ENCODE measurements around the gene HECA. TPM values are rescaled to one million over a fixed set of nuclear protein-coding genes. Genes with fewer than 3 reads are reported as not detected.
"Not testable (repeated sequence)": the region's sequence is repeated elsewhere in the genome, so short reads cannot be mapped to it uniquely, and the experiment has no call there.

The HECA gene
- total and polyA plus RNA-seq, 2 experiments from 2014 or later = 8.9 to 27.8 TPM

DNA sequence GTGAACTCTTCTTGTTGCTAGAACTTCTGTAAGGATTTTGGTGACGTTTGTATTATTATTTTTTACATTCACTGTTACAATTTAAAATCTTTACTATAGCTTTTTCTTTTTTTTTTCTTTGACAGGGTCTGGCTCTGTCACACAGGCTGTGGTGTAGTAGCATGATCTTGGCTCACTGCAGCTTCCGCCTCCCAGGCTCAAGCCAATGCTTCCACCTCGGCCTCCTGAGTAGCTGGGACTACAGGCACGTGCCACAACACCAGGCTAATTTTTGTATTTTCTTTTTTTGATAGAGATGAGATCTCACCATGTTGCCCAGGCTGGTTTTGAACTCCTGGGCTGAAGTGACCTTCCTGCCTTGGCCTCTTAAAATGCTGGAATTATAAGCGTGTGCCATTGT, 21.2 kb downstream of the HECA start:
- Histone ChIP-seq H3K27ac (peak overlapping the region; percentile 83), H3K4me1 (ENCODE audit: insufficient read depth) (peaks cover 35% of the 10 kb centered on the region)

DNA sequence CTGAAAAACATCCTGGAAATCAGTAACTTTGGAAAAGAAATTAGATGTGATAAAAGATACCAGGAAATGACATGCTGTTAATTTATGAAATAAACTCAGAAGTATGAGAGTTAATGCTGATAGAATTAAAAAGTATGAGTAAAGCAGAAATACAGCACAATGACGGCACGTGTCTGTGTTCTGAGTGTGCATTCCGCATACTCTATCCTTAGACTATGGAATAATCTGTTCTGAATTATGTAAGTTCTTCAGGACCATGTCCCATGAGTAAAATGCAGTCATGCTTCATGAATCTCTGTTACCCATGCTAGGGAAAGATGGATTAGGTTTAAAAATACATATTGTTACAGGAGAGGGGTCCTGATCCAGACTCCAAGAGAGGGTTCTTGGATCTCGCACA, 21.7 kb downstream of the HECA start:
- Histone ChIP-seq H2AFZ (no peak overlapping the region), H3K36me3 (replicated peaks; ENCODE audit: insufficient read depth, low read depth) (no peaks in the 10 kb centered on the region), H3K4me2 (no peak overlapping the region), H3K79me2 (peaks cover 82% of the 10 kb centered on the region), H3K27ac (peak overlapping the region; percentile 83), H3K27me3 (no peaks in the 10 kb centered on the region), H3K9me2 (replicated peaks; ENCODE audit: insufficient read depth) (no peaks in the 10 kb centered on the region), H3K4me3 (no peak overlapping the region), H4K20me1 (ENCODE audit: insufficient read depth, poor library complexity, severe bottlenecking) (peaks cover 6% of the 10 kb centered on the region), H3K4me1 (ENCODE audit: insufficient read depth) (peaks cover 35% of the 10 kb centered on the region), H3K9me3 (ENCODE audit: low read depth) (no peaks in the 10 kb centered on the region)
- 95% methylated on average over 4 of the region's 4 CpGs for WGBS (ENCODE audit: low lambda C conversion rate, missing lambda C conversion rate)
- DNase-seq (ENCODE audit: low spot score) = no peak
- TF ChIP-seq EZH2phosphoT487 (IDR thresholded peaks at IDR 0.05; ENCODE audit: low read depth, severe bottlenecking, unreplicated experiment) = no peak
- TF ChIP-seq EZH2 (IDR thresholded peaks at IDR 0.05; ENCODE audit: borderline replicate concordance) = no peak
- TF ChIP-seq CTCF (IDR thresholded peaks at IDR 0.05; ENCODE audit: poor library complexity) = no peak

More for the DNA sequence above, 21.2 kb downstream of the HECA start:
- Histone ChIP-seq H3K4me3 (no peak overlapping the region), H3K9me2 (replicated peaks; ENCODE audit: insufficient read depth) (no peaks in the 10 kb centered on the region), H2AFZ (no peak overlapping the region), H3K9me3 (ENCODE audit: low read depth) (no peaks in the 10 kb centered on the region), H3K27me3 (no peaks in the 10 kb centered on the region), H3K79me2 (peaks cover 82% of the 10 kb centered on the region), H3K4me2 (no peak overlapping the region), H4K20me1 (ENCODE audit: insufficient read depth, poor library complexity, severe bottlenecking) (peaks cover 3% of the 10 kb centered on the region), H3K36me3 (replicated peaks; ENCODE audit: insufficient read depth, low read depth) (no peaks in the 10 kb centered on the region)
- TF ChIP-seq EZH2 (IDR thresholded peaks at IDR 0.05; ENCODE audit: borderline replicate concordance) (no peak), EZH2phosphoT487 (IDR thresholded peaks at IDR 0.05; ENCODE audit: low read depth, severe bottlenecking, unreplicated experiment) (no peak), CTCF (IDR thresholded peaks at IDR 0.05; ENCODE audit: poor library complexity) (no peak)
- 93% methylated on average over 5 of the region's 5 CpGs for WGBS (ENCODE audit: low lambda C conversion rate, missing lambda C conversion rate)
- no peak for DNase-seq (ENCODE audit: low spot score)

DNA sequence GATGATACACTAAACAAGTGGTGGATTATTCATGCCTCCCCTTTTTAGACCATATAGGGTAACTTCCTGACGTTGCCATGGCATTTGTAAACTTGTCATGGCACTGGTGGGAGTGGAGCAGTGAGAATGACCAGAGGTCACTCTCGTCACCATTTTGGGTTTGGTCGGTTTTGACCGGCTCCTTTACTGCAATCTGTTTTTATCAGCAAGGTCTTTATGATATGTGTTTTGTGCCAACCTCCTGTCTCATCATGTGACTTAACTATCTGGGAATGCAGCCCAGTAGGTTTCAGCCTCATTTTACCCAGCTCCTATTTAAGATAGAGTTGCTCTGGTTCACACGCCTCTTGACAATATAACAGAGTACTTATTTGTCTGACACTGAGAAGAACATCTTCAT, 22.2 kb downstream of the HECA start:
- Histone ChIP-seq H3K4me2 (peak overlapping the region; percentile 34), H3K4me1 (ENCODE audit: insufficient read depth) (peaks cover 35% of the 10 kb centered on the region), H3K27ac (peak overlapping the region; percentile 86), H3K79me2 (peaks cover 82% of the 10 kb centered on the region)
- peak; percentile 57 for DNase-seq (ENCODE audit: low spot score)
- H3K9me2 ChIP-seq (replicated peaks; ENCODE audit: insufficient read depth); H4K20me1 ChIP-seq (ENCODE audit: insufficient read depth, poor library complexity, severe bottlenecking); H3K4me3 ChIP-seq; H3K36me3 ChIP-seq (replicated peaks; ENCODE audit: insufficient read depth, low read depth); H3K27me3 ChIP-seq; H2AFZ ChIP-seq; H3K9me3 ChIP-seq (ENCODE audit: low read depth): not testable (repeated sequence)
- 64% methylated on average over 5 of the region's 5 CpGs for WGBS (ENCODE audit: low lambda C conversion rate, missing lambda C conversion rate)

DNA sequence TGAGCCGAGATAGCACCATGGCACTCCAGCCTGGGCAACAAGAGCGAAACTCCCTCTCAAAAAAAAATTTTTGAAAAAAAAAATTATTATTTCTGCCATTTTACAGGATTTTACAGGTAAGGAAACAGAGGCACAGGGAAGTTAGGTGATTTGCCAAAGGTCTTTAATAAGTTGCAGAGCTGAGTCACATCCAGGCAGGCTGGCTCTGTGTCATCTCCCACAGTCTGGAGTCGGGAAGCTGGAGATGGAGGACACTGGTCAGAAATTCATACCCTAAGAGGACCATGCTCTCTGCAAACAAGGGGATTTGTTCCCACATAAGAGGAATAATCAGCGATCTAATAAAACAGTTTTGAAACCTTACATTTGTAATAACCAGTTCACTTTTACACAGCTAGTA, 24.1 kb downstream of the HECA start:
- Histone ChIP-seq H3K9me3 (ENCODE audit: low read depth) (no peaks in the 10 kb centered on the region), H2AFZ (no peak overlapping the region), H3K27ac (peak overlapping the region; percentile 86), H3K79me2 (peaks cover 87% of the 10 kb centered on the region), H3K4me2 (no peak overlapping the region), H3K36me3 (replicated peaks; ENCODE audit: insufficient read depth, low read depth) (no peaks in the 10 kb centered on the region), H4K20me1 (ENCODE audit: insufficient read depth, poor library complexity, severe bottlenecking) (peaks cover 8% of the 10 kb centered on the region), H3K4me1 (ENCODE audit: insufficient read depth) (peaks cover 23% of the 10 kb centered on the region), H3K9me2 (replicated peaks; ENCODE audit: insufficient read depth) (no peaks in the 10 kb centered on the region), H3K4me3 (no peak overlapping the region), H3K27me3 (no peaks in the 10 kb centered on the region)
- no peak for DNase-seq (ENCODE audit: low spot score)
- WGBS (ENCODE audit: low lambda C conversion rate, missing lambda C conversion rate) = 95% methylated on average over 4 of the region's 4 CpGs
- no peak for TF ChIP-seq CTCF (IDR thresholded peaks at IDR 0.05; ENCODE audit: poor library complexity)
- no peak for TF ChIP-seq EZH2phosphoT487 (IDR thresholded peaks at IDR 0.05; ENCODE audit: low read depth, severe bottlenecking, unreplicated experiment)
- TF ChIP-seq EZH2 (IDR thresholded peaks at IDR 0.05; ENCODE audit: borderline replicate concordance) = no peak

Data from hepatocyte (in vitro differentiated cells).